ENCODE measurements around the gene INO80C. TPM values are rescaled to one million over a fixed set of nuclear protein-coding genes. Genes with fewer than 3 reads are reported as not detected.

The INO80C gene
- total RNA-seq, 1 donor, result 4.8 TPM

- no peak overlapping the region for H3K4me3 ChIP-seq (ENCODE audit: low read depth, low read length)
- TF ChIP-seq CTCF (IDR thresholded peaks at IDR 0.05; ENCODE audit: insufficient read depth, low read length), result no peak
- no peak for DNase-seq (ENCODE audit: low read depth)
These were observed 2.4 kb upstream of the INO80C start for GRCh38 chr18:35500113-35500512.

GRCh38 chr18:35497027-35497369 lies 762 bp downstream of the INO80C start:
- peak overlapping the region; percentile 86 for H3K4me3 ChIP-seq (ENCODE audit: low read depth, low read length)
- DNase-seq (ENCODE audit: low read depth), result peak; percentile 61
- TF ChIP-seq CTCF (IDR thresholded peaks at IDR 0.05; ENCODE audit: insufficient read depth, low read length), result no peak

GRCh38 chr18:35495536-35496314 lies 2.0 kb downstream of the INO80C start:
- no peak for TF ChIP-seq CTCF (IDR thresholded peaks at IDR 0.05; ENCODE audit: insufficient read depth, low read length)
- H3K4me3 ChIP-seq (ENCODE audit: low read depth, low read length), result no peak overlapping the region
- DNase-seq (ENCODE audit: low read depth), result no peak

- H3K4me3 ChIP-seq (ENCODE audit: low read depth, low read length), result no peak overlapping the region
- TF ChIP-seq CTCF (IDR thresholded peaks at IDR 0.05; ENCODE audit: insufficient read depth, low read length), result no peak
These were observed 3.2 kb downstream of the INO80C start for GRCh38 chr18:35494251-35495220.

GRCh38 chr18:35491700-35492077 lies 6.1 kb downstream of the INO80C start:
- no peak for TF ChIP-seq CTCF (IDR thresholded peaks at IDR 0.05; ENCODE audit: insufficient read depth, low read length)
- no peak for DNase-seq (ENCODE audit: low read depth)
- H3K4me3 ChIP-seq (ENCODE audit: low read depth, low read length), result no peak overlapping the region

More at GRCh38 chr18:35494251-35495220, 3.2 kb downstream of the INO80C start:
- no peak for DNase-seq (ENCODE audit: low read depth)

- H3K4me3 ChIP-seq (ENCODE audit: low read depth, low read length), result no peak overlapping the region
- no peak for TF ChIP-seq CTCF (IDR thresholded peaks at IDR 0.05; ENCODE audit: insufficient read depth, low read length)
- DNase-seq (ENCODE audit: low read depth), result no peak
These were observed 6.7 kb downstream of the INO80C start for GRCh38 chr18:35490894-35491699.
